Inferior parietal cortex (tissue), 1 donor: ENCODE data around the gene RERE.
"Not testable (repeated sequence)": the region's sequence is repeated elsewhere in the genome, so short reads cannot be mapped to it uniquely, and the experiment has no call there.

Experiments
- DNase-seq: peaks from one replicate; pipeline ENCODE4 v3.0.0-alpha.2; 2016; ENCODE audit errors: extremely low spot score

RERE gene

DNA sequence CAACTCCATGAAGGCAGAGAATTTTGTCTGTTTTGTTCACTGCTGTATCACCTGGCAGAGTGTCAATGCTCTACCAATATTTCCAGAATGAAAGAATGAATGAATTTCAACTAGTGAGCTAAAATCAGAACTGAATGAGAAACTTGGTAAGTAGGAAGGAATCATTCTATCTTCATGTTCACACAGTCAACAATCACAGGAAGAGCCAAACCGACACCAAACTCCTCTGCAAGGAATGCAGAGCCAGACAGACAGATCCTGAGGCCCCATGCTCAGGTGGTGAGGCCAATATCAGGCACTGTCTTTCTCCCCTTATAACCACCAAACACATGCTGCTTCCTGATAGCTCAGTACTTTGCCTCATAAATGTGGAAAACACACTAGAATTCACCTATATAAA is 360.4 kb downstream of the RERE start:
- DNase-seq: no peak

DNA sequence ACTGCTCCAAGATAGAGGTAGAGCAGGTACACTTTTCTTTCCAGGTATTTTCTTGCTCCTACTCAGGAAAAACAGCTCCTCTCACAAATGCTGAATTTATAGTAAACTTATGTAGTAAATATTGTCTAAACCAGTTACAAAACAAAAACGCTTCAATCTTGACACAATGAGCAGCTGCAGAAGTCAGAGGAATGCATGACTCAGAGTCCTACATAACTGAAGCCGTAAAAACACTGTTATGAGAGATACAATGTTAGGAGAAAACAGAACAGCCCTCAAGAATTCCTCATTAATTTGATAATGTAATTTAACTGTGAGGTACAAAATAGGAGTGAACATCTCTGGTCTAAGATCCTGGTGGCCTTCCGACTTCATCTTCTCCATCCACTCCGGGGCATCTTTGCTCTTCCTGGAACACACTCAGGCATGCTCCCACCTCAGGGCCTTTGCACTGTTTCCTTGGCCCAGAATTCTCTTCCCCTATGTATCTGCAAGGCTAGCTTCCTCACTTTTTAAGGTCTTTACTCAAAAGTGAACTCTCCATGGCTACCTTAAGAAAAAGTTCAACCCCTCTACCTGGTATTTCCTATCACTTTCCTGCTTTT is 361.0 kb downstream of the RERE start:
- peak; percentile 20 for DNase-seq

DNA sequence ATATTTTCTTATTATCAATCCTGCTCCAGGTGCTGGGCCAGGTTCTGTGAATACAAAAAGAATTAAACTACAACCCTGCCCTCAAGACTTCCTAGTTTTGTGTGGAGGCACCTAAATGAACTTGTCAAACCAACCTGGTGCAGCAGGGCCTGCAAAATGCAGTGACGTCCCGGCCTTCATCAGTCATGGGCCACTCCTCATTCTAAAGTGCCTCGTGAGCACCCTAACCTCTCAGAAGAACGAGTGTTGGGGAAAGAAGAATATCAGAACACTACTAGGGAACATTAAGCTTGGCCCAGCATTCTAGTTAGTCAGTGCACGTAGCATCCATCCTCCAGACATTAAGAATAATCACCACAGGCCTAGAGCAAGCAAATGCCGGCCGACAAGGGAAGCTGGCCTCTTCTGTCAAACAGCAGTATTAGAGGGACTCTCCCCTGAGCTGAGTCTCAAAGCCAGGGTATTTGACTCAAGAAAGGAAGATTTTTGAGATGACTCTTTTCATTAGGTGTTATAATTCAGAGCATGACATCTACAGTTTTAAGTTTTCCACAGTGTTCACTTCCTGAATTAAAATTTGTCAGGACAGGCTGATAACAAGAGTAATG is 361.6 kb downstream of the RERE start:
- no peak for DNase-seq

DNA sequence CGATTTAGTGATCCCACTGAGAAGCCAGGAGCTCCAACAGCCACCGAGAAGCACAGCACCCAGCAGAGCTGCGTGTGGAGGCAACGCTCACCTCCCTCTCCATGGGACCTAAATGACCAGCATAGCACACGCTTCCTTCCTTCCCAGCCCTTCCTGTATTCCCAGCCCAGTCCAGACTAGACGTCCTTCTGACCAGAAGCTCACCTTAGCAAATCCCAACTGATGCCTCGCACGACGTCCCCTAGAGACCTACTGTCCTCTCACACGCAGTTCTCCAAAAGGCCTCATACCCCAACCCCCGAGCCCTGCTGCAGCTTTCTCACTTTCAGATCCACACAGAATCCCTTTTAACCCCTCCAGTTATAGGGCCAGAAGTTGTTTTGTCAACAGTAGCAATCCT is 367.1 kb downstream of the RERE start:
- no peak for DNase-seq

DNA sequence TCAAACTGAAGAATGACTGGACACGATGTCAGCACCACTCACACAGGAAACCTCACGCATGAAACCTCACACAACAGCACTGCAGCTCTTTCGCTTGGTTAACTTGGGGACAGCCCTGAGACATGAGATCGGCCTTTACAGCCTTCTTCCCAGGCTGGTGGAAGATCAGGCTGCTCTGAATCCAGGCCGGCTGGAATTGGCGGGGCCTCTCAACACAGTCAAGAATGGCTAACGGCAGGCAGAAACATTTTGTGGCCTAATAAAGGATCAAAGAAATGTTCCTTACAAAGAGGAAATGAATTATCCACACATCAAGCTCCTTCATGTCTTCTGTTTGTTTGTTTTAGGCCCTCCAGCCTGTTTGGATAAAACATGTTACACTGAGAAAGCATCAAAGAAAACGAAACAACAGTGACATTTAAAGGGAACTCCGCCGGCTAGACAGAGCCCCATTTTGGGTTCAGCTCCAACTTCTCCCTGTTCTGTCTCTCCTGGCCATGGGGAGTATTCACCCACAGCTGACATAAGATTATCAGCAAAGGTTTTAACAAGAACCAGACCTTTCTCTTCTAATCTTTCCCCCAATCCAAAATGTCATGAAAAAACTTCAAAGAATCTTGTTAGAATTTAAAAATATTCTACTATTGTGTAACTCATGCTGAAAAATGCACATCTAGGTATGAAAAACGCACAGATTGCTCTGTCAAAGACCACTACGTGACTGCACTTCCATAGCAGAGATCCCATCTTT is 368.4 kb downstream of the RERE start:
- DNase-seq: no peak

DNA sequence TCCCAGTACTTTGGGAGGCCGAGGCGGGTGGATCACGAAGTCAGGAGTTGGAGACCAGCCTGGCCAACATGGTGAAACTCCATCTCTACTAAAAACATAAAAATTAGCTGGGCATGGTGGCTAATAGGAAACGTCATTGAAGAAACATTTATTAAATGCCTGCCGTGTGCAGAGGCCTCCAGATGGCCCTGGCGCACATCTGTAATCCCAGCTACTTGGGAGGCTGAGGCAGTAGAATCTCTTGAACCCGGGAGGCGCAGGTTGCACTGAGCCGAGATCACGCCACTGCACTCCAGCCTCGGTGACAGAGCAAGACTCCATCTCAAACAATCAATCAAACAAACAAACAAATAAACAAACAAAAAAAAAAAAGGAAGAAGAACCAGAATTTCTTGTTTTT is 368.9 kb downstream of the RERE start:
- DNase-seq: not testable (repeated sequence)

DNA sequence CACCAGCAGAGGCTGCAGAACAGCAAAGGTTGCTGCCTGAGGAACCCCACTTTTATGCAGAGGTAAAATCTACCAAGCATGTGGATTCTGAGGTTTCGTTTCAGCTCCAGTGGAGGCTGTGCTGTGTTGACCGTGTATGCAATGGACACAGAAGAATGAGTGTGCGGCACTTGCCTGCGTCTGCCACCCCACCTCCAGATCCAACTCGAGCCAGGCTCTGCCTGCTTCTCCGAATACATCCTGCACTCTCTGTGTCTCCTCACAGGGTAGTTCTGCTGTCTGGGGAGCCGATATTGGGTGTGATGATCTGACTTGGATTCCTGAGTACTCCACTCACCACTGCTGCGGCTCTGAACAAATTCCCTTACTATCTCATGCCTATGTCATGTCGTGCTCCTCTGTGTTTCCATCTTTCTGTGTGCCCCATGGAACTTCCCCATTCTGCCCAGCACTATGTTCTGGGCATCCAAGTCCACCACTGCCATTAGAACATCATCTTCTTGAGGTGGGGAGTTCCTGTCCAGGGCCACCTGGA is 369.8 kb downstream of the RERE start:
- DNase-seq: no peak

DNA sequence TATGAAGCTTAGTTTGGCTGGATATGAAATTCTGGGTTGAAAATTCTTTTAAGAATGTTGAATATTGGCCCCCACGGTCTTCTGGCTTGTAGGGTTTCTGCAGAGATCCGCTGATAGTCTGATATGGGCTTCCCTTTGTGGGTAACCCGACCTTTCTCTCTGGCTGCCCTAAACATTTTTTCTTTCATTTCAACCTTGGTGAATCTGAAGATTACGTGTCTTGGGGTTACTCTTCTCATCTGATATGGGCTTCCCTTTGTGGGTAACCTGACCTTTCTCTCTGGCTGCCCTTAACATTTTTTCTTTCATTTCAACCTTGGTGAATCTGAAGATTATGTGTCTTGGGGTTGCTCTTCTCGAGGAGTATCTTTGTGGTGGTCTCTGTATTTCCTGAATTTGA is 371.3 kb downstream of the RERE start:
- DNase-seq: not testable (repeated sequence)

DNA sequence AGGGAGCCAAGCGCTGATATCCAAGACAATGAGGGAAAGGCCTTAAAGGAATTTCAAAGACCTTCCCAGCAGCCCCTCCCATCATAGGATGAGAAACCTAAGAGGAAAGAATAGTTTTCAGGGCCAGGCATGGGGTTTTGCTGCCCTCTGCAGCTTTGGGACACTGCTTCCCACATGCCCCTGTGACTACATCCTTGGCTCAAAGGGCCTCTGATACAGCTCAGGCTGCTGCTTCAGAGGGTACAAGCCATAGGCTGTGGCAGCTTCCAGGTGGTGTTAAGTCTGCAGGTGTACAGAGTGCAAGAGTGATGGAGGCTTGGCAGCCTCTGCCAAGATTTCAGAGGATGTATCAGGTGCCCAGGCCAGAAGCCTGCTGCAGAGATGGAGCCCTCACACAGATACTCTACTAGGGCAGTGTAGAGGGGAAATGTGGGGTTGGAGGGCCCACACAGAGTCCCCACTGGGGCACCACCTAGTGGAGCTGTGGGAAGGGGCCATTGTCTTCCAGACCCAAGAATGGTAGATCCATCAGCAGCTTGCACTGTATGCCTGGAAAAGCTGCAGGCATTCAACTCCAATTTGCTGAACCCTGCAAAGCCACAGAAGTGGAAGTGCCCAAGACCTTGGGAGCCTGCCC is 373.8 kb downstream of the RERE start:
- DNase-seq: no peak

DNA sequence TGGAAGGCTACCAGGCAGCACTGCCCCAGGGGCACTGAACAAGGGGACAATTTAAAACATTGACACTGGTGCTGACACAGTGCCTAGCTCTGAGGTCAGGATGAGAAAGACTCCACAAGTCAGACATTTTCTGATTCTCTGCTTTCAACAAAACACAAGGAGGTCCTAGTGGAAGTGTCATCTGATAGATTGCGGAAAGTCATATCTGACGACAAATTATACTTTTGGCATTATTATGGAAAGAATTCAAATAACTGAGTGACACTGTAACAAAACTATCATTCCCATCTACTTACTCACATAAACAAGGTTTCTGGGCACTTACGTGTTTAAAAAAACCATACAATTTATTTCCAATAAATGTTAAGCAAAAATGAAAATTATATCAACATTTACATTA is 376.0 kb downstream of the RERE start:
- no peak for DNase-seq

DNA sequence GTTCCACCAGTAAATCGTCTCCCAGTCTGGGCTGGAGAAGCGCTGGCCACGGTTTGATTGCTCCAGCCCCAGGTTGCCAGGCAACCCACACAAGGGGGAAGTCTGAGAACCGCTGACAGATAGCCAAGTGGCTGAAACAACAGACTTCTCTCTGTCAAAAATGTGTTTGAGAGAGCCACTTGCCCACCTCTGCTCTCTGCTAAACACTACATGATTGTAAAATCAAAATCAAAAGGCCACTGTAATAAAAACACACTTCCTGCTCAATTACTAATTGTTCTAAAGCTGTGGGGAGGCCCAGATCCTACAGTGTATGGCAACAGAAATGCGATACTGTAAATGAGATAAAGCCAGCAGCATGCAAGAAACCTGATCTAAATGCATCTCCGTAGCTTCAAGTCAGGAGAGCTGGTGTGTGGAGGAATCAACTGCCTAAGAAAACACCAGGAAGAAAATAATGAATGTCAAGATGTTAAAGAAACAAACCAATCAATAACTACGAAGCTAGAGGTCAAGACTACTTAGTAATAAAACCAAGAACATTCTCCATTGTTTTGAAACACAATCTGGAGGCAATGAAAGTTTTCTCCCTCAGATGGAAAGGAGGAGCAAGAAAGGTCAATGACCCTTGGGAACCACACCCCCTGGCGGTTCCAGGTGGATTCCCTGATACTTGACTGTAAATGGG is 378.3 kb downstream of the RERE start:
- DNase-seq: peak; percentile 72

DNA sequence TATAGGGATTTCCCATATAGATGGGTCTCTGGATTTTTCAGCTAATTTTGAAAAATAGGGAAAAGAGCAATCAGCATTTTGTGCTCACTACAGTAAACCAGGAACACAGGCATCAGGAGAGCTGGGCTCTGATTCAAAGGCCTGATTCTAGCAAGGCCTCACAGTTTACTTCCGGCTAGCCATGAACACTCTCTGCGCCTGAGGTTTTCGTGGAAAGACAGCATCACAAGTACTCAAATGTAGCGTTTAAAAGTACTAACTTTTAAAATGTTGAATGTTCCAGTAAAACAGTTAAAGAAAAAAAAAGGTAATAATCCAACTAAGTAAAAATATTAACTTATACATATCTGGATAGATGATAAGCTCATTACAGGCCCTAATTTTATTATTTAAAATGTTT is 379.0 kb downstream of the RERE start:
- no peak for DNase-seq

DNA sequence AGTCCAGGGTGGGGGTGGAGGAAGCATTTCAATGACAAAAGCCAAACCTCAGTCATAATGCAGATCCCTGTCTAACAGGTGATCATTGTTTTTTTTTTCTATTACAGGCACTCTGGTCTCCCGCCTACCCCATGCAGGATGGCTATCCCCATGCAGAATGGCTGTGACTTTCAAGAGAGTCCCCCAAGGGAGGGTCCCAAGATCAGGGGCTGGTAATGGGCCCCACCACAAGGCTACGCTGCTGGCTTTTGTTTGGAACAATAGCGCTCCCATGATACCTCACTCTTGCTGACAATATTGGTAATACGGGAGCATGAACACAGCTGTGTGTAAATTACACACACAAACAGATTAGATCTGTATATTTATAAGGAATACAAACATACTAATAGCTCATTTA is 380.1 kb downstream of the RERE start:
- DNase-seq: no peak

DNA sequence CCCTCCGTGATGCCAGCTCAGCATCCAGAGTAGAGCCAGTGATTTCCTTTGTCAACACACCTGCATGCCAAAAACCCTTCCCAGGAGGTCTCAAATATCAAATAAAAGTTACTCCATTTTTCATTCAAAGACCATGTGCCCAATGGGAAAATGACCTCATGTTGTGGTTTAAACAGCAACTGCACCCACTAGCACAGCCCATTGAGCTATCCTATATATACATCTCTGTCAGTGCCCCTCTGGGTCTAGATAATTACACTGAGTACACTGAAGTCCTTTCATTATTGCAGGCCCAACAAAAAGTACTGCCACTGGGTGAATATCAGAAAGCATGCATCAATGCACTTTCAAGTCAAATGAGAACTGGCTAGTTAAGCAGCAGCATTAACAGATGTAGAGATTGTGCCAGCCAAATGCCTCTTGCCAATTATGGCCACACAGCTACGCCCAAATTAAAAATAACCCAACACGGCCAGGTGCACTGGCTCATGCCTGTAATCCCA is 381.8 kb downstream of the RERE start:
- no peak for DNase-seq

DNA sequence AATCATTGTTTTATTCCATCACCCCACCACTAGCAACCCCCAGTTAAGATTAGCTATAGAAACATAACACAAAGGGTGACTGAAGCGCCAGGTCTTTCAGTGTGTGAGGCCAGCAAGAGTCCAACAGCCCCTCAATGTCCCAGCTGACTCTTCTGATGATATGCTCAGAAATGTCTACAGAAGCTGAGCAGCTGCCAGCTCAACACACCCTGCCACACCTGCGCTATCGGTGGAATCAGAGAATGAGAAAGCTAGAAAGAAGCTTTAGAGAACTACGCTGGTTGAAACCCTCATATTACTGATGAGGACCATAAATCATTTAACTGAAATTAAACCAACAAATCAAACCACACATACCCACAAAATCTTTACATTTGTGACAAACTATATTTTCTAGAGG is 383.3 kb downstream of the RERE start:
- DNase-seq: no peak

DNA sequence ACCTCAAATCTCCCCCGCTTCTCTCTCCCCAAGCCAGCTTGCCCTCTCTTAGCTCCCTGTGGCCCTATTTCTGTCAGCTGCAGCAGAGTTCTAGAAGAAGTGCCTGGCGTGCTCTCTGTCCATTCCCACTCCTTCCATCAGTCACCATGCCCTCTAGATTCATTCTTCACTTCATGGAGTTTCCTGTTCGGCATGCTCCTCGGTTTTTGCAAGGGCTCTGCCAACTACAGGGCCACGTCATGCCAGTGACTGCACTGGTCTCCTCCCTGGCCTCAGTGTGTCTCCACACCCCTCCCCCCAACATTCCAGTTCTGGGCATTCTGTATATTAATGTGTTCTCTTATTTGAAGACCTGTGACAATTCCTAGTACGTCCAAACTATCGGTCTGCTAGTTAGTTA is 385.7 kb downstream of the RERE start:
- no peak for DNase-seq

DNA sequence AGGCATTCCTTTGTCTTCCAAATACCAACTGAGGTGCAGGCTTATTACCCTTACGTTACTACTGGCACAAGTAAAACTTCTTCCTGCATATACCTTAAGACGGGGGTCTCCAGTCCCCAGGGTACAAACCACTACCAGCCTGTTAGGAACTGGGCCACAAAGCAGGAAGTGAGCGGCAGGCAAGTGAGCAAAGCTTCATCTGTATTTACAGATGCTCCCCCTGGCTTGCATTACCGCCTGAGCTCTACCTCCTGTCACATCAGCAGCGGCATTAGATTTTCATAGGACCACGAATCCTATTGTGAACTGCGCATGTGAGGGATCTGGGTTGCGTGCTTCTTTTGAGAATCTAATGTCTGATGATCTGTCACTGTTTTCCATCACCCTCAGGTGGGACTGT is 386.4 kb downstream of the RERE start:
- no peak for DNase-seq

DNA sequence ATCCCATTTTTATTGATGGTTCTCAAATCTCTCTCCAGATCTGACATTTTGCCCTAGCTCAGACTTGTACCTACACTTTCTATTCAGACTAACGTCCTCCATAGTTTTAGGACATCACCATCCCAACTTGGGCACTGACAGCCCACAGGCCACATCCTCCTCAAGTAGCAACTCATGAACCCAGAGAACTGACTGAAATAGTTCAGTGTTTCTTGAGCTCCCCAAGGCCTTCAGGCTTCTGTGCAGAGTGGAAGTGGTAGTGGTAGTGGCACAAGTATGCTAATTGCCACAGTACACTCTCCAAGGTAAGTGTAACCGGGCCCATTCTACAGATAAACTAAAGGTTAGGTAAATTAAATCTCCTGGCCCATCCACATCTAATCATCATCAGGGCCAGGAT is 387.0 kb downstream of the RERE start:
- no peak for DNase-seq

DNA sequence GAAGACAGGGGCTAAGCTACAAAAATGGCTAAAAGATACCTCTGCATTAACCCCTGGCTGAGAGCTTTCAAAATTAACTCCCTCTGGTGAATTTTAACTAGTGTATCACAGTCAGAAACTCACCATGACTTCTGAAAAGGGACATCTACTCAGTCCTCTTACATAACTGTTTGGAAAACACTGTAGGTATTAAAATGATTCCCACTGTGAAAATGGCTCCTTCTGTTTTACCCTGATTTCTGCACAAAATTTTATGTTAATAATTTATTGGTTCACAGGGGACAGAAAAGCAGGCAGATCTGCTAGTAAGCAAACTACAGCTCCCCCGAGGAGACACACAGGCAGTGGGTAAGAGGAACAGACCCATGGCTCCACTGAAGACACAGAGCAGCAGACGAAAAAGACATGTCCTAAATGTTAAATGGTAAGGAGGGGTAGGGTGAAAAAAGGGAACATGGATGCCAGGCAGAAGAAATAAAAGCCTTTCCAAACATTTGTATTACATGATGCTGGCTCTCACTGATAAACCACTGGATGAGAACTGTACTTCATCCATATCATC is 387.8 kb downstream of the RERE start:
- no peak for DNase-seq

DNA sequence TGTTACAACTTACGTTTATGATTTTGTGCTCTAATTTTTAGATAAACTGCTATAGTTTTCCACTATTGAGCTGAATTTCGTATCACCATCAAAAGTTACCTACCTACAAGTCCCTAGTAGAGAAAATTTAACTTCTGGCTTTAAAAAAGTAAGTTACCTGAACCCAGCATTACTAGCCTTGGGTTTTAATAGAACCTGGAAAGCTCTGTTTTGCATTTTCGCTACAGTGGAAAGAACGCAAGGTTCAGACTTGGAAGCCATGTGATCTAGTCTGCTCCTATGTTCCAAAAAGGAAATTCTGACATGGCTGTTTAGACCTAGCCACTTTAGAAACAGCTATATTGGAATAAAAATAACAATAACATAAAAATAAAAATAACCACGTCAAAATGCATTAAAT is 389.0 kb downstream of the RERE start:
- no peak for DNase-seq

DNA sequence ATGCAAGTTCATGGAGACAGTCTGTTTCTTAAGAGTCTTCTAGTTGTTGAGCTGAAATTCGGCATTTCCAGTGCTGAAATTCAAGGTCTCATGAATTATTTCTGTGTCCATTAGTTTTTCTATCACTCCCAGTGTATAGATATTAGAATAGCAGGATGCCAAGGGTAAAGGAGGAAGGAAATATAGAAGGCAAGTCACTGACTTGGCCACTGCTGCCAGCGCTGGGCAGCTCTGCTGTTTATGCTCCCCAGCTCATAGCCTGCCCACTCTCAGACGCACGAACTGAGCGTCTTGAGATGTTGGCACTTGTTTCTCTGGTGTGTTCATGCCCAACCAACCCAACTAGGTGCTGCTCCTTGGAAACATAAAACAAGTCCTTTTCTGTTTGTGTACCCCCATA is 389.5 kb downstream of the RERE start:
- no peak for DNase-seq

DNA sequence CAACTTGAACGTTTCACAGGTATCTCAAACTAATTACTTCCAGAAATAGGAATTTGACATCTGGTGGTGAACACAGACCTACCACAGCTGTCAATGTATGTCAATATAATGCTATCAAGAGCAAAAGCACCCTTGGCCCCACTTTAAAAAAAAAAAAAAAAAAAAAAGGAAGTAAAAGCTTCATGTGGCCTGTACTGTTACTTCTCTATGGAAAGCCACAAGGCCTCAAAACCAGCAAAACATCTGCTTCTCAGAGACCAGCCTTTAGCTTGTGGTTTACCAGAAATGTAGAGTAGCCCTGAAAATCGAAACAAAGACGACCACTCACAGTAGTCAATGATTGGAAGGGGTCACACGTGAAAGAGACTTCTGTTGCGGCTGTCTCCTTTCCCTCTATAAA is 389.9 kb downstream of the RERE start:
- DNase-seq: no peak
